ENCODE measurements around the gene MAL.

MAL gene

DNA sequence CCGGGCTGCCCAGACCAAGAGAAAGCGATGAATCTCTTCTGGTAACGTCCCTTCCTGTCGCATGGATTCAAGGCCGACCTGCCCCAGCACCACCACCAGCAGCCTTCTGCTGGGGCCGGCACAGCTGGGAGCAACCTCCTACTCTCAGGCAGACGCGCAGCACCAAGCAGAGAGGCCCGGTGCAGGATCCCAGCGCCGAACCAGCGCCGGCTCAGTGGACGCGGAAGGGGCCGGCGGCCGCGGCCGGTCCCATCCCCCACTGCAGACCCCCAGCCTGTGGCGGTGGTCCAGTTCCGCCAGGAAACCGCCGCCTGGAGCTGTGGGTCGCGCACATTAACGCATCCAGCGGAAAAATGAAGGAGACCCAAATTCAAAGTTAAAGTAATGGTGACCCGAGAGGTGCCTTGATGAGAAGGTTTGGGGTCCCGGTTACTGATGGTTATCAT is 525 bp upstream of the MAL start:
- DNase-seq (ENCODE audit: low read depth), result no peak
- TF ChIP-seq, protein P1, sequence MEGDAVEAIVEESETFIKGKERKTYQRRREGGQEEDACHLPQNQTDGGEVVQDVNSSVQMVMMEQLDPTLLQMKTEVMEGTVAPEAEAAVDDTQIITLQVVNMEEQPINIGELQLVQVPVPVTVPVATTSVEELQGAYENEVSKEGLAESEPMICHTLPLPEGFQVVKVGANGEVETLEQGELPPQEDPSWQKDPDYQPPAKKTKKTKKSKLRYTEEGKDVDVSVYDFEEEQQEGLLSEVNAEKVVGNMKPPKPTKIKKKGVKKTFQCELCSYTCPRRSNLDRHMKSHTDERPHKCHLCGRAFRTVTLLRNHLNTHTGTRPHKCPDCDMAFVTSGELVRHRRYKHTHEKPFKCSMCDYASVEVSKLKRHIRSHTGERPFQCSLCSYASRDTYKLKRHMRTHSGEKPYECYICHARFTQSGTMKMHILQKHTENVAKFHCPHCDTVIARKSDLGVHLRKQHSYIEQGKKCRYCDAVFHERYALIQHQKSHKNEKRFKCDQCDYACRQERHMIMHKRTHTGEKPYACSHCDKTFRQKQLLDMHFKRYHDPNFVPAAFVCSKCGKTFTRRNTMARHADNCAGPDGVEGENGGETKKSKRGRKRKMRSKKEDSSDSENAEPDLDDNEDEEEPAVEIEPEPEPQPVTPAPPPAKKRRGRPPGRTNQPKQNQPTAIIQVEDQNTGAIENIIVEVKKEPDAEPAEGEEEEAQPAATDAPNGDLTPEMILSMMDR (conservative IDR thresholded peaks at IDR 0.05; ENCODE audit: low read depth, low read length), result no peak

DNA sequence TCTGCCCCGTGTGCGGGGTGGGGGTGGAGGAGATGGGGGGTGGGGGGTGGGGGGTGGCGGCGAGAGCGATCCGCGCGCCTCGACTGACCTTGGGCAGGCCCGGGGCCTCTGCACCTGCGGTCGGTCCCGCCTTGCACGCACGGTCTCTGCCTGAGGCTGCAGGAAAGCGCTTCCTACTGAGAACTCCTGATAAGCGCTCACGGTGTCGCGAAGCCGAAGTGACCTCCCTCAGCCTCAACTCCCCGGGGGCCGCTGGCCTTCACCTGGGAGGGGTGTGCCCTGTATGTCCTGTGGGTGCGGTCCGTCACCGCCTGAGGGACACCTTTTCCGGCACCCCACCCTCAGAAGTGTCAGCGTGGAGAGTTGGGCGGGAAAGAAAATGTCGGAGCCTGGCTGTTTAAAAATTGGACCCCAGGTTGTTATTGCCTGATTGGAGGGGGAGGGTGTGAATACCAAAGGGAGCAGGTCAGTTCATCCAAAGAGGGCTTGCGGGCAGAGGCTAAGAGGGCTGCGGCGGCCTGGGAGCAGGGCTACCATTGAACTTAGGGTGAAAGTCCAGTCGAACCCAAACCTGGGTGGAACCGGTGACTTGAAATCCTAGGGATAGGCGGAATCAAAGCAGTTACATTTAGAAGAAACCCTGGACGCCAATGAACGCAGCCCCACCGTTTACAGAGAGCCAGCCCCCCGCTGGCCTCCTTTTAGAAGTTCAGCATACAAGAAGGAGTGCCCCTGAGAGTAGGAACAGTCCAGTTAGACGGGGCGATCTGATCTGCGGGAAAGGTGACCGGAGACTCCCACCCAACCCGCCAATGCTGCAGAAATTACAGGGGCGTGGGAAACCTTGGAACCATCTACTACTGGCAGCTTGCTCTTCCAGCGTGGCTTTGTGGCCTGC is 1.2 kb downstream of the MAL start:
- TF ChIP-seq, protein P1 (conservative IDR thresholded peaks at IDR 0.05; ENCODE audit: low read depth, low read length), result no peak
- DNase-seq (ENCODE audit: low read depth), result no peak

More for the DNA sequence above, 525 bp upstream of the MAL start:
- H3K4me3 ChIP-seq (ENCODE audit: low read depth, low read length), result no peak overlapping the region

DNA sequence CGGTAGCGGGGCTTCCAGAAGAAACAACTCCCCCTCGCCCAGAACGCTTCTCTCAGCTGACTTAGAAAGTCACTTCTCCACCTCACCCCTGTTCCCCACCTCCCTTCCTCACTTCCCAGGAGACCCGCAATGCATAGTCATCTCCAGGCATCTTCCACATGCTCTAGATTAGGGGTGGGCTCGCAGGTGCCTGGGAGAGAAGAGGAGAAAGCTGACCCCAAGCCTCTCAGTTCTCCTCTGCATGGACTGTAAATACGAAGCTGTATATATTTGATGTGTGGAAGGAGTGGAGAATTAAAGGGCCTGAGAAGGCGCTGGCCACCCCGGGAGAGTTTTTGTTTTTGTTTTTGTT is 1.8 kb downstream of the MAL start:
- H3K4me3 ChIP-seq (ENCODE audit: low read depth, low read length), result no peak overlapping the region
- TF ChIP-seq, protein P1 (conservative IDR thresholded peaks at IDR 0.05; ENCODE audit: low read depth, low read length), result no peak
- no peak for DNase-seq (ENCODE audit: low read depth)

More for the DNA sequence above, 1.2 kb downstream of the MAL start:
- H3K4me3 ChIP-seq (ENCODE audit: low read depth, low read length), result no peak overlapping the region

DNA sequence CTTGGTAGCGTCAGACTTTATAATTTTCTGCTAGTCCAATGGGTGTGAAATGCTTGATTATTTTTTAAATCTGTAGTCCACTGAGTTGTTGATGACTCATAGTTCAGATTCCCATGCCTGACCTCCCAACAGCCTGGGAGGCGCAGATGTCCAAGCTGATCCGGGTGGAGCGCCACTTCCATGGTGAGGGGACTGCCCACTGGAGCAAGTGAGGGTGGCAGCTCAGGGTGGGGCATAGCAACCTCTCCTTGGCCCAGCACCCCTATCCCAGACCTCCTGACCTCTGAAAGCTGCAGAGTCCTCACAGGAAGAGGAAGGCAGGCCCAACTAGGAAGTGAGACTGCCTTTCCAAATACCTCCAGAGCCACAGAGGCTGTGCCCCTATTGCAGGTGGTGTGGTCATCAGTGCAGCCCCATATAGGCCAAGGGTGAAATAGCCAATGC is 4.4 kb downstream of the MAL start:
- DNase-seq (ENCODE audit: low read depth), result no peak
- TF ChIP-seq, protein P1 (conservative IDR thresholded peaks at IDR 0.05; ENCODE audit: low read depth, low read length), result no peak
- H3K4me3 ChIP-seq (ENCODE audit: low read depth, low read length), result no peak overlapping the region

DNA sequence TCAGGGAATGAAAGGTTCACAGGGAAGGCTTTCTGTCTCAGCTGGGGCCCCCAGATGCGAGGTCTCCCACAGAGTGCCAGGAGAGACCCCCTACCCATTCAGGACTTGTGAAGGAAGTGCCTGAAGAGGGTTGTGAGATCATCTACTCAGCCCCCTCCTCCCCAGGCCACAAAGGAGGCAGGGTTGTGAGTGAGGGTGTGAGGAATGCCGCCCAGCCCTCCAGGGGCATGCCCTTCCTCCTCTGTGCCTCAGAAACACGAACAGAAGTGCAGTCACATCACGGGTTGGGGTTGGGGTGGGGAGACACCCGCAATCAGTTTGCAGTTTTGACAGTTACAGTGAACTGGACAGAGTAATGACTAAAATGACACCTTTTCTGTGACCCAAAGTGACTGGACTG is 5.0 kb downstream of the MAL start:
- H3K4me3 ChIP-seq (ENCODE audit: low read depth, low read length), result no peak overlapping the region
- TF ChIP-seq, protein P1 (conservative IDR thresholded peaks at IDR 0.05; ENCODE audit: low read depth, low read length), result no peak
- no peak for DNase-seq (ENCODE audit: low read depth)

DNA sequence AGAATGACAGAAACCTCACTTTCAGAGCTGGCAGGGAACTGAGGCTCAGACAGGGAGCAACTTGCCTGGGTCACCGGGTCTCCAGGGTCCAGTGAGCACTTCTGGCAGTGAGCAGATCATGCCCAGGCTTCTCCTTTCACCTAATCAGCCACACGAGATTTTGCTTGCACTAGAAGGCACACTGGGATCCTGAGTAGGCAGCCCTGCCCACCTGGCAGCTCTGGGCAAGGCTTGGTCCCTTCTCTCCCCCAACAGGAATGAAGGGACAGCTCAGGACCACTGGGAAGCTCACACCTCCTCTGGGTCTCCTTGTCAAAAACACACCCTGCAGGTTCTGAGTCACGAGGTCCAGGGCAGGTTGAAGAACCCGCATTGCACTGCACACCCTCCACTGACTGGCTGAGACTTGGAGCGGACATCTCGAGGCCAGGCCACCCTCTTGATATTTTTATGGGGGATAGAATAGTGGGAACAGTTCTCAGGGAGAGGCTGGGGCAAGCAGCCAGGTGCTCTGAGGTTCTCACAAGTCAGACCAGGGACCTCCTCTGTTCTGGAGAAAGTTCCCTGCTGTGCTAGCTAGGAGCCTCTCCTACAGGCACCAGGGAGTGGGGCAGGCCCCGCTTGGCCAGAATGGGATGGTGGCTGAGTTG is 5.7 kb downstream of the MAL start:
- TF ChIP-seq, protein P1 (conservative IDR thresholded peaks at IDR 0.05; ENCODE audit: low read depth, low read length), result no peak
- DNase-seq (ENCODE audit: low read depth), result no peak
- H3K4me3 ChIP-seq (ENCODE audit: low read depth, low read length), result no peak overlapping the region

Measured in choroid plexus epithelial cell (primary cell).